ENCODE data around the gene SLC23A2.

DNA sequence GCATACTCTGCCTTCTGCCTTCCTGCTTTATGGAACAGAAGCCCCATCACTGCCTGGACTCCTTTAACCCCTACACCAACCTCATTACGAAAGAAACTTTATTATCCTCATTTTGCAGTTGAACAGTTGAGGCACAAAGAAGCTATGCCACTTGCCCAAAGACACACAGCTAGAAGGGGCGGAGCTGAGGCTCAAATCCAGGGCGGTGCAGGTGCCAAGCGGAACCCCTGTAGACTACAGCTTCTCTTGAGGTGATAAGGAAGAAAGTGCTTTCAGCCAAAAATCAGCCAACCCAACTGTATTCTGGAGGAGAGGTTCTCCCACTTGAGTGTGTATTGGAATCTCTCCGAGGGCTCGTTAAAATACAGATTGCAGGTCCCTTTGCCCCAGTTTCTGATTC lies 189.1 kb downstream of the SLC23A2 start:
- TF ChIP-seq POLR2AphosphoS5 (IDR thresholded peaks at IDR 0.05; ENCODE audit: borderline replicate concordance, low read depth, low read length) (no peak), EZH2 (IDR thresholded peaks at IDR 0.05) (no peak), FOXP2 (optimal IDR thresholded peaks at IDR 0.05; ENCODE audit: control extremely low read depth, extremely low read length, insufficient read depth) (no peak)

Measured in SK-N-MC (cell line).